Measurements from ENCODE around the gene NCLN.
"Not testable (repeated sequence)": the region's sequence is repeated elsewhere in the genome, so short reads cannot be mapped to it uniquely, and the experiment has no call there.

Gene NCLN

GRCh38 chr19:3225169-3225485 lies 39.4 kb downstream of the NCLN start:
- DNase-seq (ENCODE audit: low read depth in 3 of 3) = no peak

GRCh38 chr19:3225677-3226093 lies 40.0 kb downstream of the NCLN start:
- no peak for DNase-seq (ENCODE audit: low read depth in 3 of 3)

- no peak for DNase-seq (ENCODE audit: low read depth in 3 of 3)
These were observed 41.4 kb downstream of the NCLN start for GRCh38 chr19:3227054-3227626.

- DNase-seq (ENCODE audit: low read depth in 3 of 3) = no peak
These were observed 43.6 kb downstream of the NCLN start for GRCh38 chr19:3229346-3229743.

GRCh38 chr19:3229888-3230496 lies 44.3 kb downstream of the NCLN start:
- DNase-seq (ENCODE audit: low read depth in 3 of 3) = no peak

GRCh38 chr19:3231288-3231687 lies 45.6 kb downstream of the NCLN start:
- no peak for DNase-seq (ENCODE audit: low read depth in 3 of 3)

- DNase-seq (ENCODE audit: low read depth in 3 of 3) = no peak
These were observed 47.4 kb downstream of the NCLN start for GRCh38 chr19:3233116-3233515.

GRCh38 chr19:3233831-3234230 lies 48.1 kb downstream of the NCLN start:
- no peak for DNase-seq (ENCODE audit: low read depth in 3 of 3)

GRCh38 chr19:3234800-3235199 lies 49.1 kb downstream of the NCLN start:
- no peak for DNase-seq (ENCODE audit: low read depth in 3 of 3)

- DNase-seq (ENCODE audit: low read depth in 3 of 3) = not testable (repeated sequence)
These were observed 49.9 kb downstream of the NCLN start for GRCh38 chr19:3235604-3236003.

- no peak for DNase-seq (ENCODE audit: low read depth in 3 of 3)
These were observed 50.5 kb downstream of the NCLN start for GRCh38 chr19:3236272-3236671.

- DNase-seq (ENCODE audit: low read depth in 3 of 3) = no peak
These were observed 52.4 kb downstream of the NCLN start for GRCh38 chr19:3238066-3238561.

- DNase-seq (ENCODE audit: low read depth in 3 of 3) = no peak
These were observed 53.6 kb downstream of the NCLN start for GRCh38 chr19:3239367-3239766.

- peak in 1 of 3 experiments; percentile 24 for DNase-seq (ENCODE audit: low read depth in 3 of 3)
These were observed 58.3 kb downstream of the NCLN start for GRCh38 chr19:3243819-3244700.

- no peak for DNase-seq (ENCODE audit: low read depth in 3 of 3)
These were observed 59.3 kb downstream of the NCLN start for GRCh38 chr19:3245050-3245449.

GRCh38 chr19:3248728-3249326 lies 63.1 kb downstream of the NCLN start:
- no peak for DNase-seq (ENCODE audit: low read depth in 3 of 3)

GRCh38 chr19:3249408-3249807 lies 63.7 kb downstream of the NCLN start:
- no peak for DNase-seq (ENCODE audit: low read depth in 3 of 3)

GRCh38 chr19:3250675-3251074 lies 64.9 kb downstream of the NCLN start:
- peak; percentile 18 to 22 (median 20) for DNase-seq (ENCODE audit: low read depth in 3 of 3)

- DNase-seq (ENCODE audit: low read depth in 3 of 3) = no peak
These were observed 65.5 kb downstream of the NCLN start for GRCh38 chr19:3251229-3251628.

GRCh38 chr19:3252650-3253049 lies 66.9 kb downstream of the NCLN start:
- no peak for DNase-seq (ENCODE audit: low read depth in 3 of 3)

GRCh38 chr19:3253270-3253669 lies 67.5 kb downstream of the NCLN start:
- no peak for DNase-seq (ENCODE audit: low read depth in 3 of 3)

GRCh38 chr19:3254520-3254919 lies 68.8 kb downstream of the NCLN start:
- DNase-seq (ENCODE audit: low read depth in 3 of 3) = no peak
